Measurements from ENCODE around the gene KDM5A.

DNA sequence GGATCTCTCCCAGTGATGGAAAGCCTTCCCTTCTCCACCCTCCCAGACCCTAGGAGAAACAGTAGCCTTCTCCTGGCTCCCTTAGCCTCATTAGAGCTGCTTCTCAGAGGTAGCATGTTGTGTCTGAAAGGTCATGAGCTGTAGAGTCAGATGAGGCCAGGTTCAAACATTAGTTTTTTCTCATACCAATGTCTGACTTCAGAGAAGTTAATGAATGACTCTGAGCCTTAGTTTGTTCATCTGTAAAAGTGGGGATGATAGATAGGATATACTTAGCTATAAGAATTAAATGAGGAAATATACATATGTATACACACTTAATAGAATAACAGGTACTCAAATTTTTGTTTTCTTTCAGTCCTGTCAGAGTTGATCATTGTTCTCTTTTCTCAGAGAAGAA lies 127.0 kb downstream of the KDM5A start:
- TF ChIP-seq CTCF (IDR thresholded peaks at IDR 0.05) = no peak
- TF ChIP-seq POLR2A (IDR thresholded peaks at IDR 0.05) = no peak
